Loucy (cell line): ENCODE results near the gene NIM1K.

Experiments
- CTCF ChIP-seq: fragments of 200-600 bp; sonication (generic); conservative IDR thresholded peaks from 2 replicates; pipeline ENCODE4 v1.5.1; 2014; ENCODE audit warnings: mild to moderate bottlenecking, antibody characterized with exemption, low read length
- EZH2phosphoT487 ChIP-seq: fragments of 200-600 bp; IDR thresholded peaks from 2 replicates; pipeline ENCODE4 v1.6.1; 2018; ENCODE audit warnings: antibody characterized with exemption, mild to moderate bottlenecking, moderate library complexity, borderline replicate concordance

GRCh38 chr5:43148417-43148816 lies 43.6 kb upstream of the NIM1K start:
- TF ChIP-seq CTCF (no peak), EZH2phosphoT487 (no peak)
